Measurements from ENCODE around the gene KDM1A.

- TF ChIP-seq JUND (IDR thresholded peaks at IDR 0.05) (no peak), CTCF (IDR thresholded peaks at IDR 0.05; ENCODE audit: low read depth, low read length, missing input control) (no peak), GABPA (IDR thresholded peaks at IDR 0.05 in 1 of 2, conservative IDR thresholded peaks at IDR 0.05 in 1 of 2) (no peak), RAD21 (IDR thresholded peaks at IDR 0.05) (no peak), RXRA (IDR thresholded peaks at IDR 0.05) (no peak), ATF3 (IDR thresholded peaks at IDR 0.05) (no peak), MAX (IDR thresholded peaks at IDR 0.05) (no peak), ZBTB33 (IDR thresholded peaks at IDR 0.05) (no peak), YY1 (IDR thresholded peaks at IDR 0.05) (no peak), NR2F2 (IDR thresholded peaks at IDR 0.05) (no peak), SP1 (IDR thresholded peaks at IDR 0.05) (no peak), TAF1 (conservative IDR thresholded peaks at IDR 0.05) (no peak), HNF4G (IDR thresholded peaks at IDR 0.05) (no peak)
Observed at GRCh38 chr1:23026568-23026967, 7.3 kb downstream of the KDM1A start.
